GM10266 (cell line): ENCODE measurements around the gene PRRG4.

Experiments used
- DNase-seq: peaks from one replicate; pipeline ENCODE4 v3.0.0; 2012; ENCODE audit errors: extremely low spot score
- CTCF ChIP-seq: IDR thresholded peaks from 2 replicates; pipeline ENCODE4 v1.5.1; 2012; ENCODE audit warnings: mild to moderate bottlenecking, low read depth; ENCODE audit not compliant: control insufficient read depth, insufficient read depth; ENCODE audit errors: missing control alignments

PRRG4 gene

GRCh38 chr11:32892355-32893092 is 62.8 kb downstream of the PRRG4 start, which contains the start of gene QSER1:
Gene QSER1 (plus strand): TSS chr11:32892811. CDS start chr11:32893126, 315 bp downstream.
- DNase-seq = peak; percentile 94
- TF ChIP-seq CTCF = no peak

GRCh38 chr11:32893093-32893342 is 63.3 kb downstream of the PRRG4 start:
- no peak for TF ChIP-seq CTCF
- no peak for DNase-seq

GRCh38 chr11:32893343-32894148 is 63.8 kb downstream of the PRRG4 start:
- DNase-seq = peak; percentile 78
- peak; percentile 59 for TF ChIP-seq CTCF

GRCh38 chr11:32894149-32894827 is 64.6 kb downstream of the PRRG4 start:
- DNase-seq = peak; percentile 78
- TF ChIP-seq CTCF = no peak

- no peak for TF ChIP-seq CTCF
- DNase-seq = no peak
Measured at GRCh38 chr11:32894921-32895320, 65.2 kb downstream of the PRRG4 start.

GRCh38 chr11:32895471-32895870 is 65.7 kb downstream of the PRRG4 start:
- no peak for DNase-seq
- no peak for TF ChIP-seq CTCF
